Ectodermal cell (in vitro differentiated cells): ENCODE results near the gene MAPK8.

Experiments
- H3K27ac ChIP-seq: 2 replicates; pipeline ENCODE4 v1.7.0; 2013; ENCODE audit warnings: mild to moderate bottlenecking, low read depth, low read length; ENCODE audit not compliant: insufficient read depth, poor library complexity, severe bottlenecking
- H3K27me3 ChIP-seq: 2 replicates; pipeline ENCODE4 v1.7.0; 2013; ENCODE audit warnings: mild to moderate bottlenecking, low read length; ENCODE audit not compliant: insufficient read depth, control insufficient read depth, poor library complexity, severe bottlenecking
- H3K36me3 ChIP-seq: one replicate; pipeline ENCODE4 v1.7.0; 2013; ENCODE audit warnings: low read length; ENCODE audit not compliant: control insufficient read depth, insufficient read depth
- H3K4me1 ChIP-seq: one replicate; pipeline ENCODE4 v1.7.0; 2013; ENCODE audit warnings: low read length; ENCODE audit not compliant: control insufficient read depth, insufficient read depth
- H3K4me3 ChIP-seq: 2 replicates; pipeline ENCODE4 v1.7.0; 2013; ENCODE audit warnings: low read depth, low read length, control low read depth; ENCODE audit not compliant: insufficient read depth
- H3K9me3 ChIP-seq: 2 replicates; pipeline ENCODE4 v1.7.0; 2013; ENCODE audit warnings: mild to moderate bottlenecking, low read length, moderate library complexity; ENCODE audit not compliant: control insufficient read depth
- WGBS, 2 experiments: methylation state at CpG; one replicate each; pipeline ENCODE4 v1.1.7; 2013; ENCODE audit warnings: missing lambda C conversion rate in 2 of 2; 5-methylcytosine and 5-hydroxymethylcytosine counted together

MAPK8 gene

GRCh38 chr10:48478469-48478868 is 172.0 kb downstream of the MAPK8 start:
- Histone ChIP-seq H3K4me3 (no peak overlapping the region), H3K36me3 (no peaks in the 10 kb centered on the region), H3K9me3 (no peaks in the 10 kb centered on the region), H3K27me3 (no peaks in the 10 kb centered on the region), H3K27ac (no peak overlapping the region), H3K4me1 (no peaks in the 10 kb centered on the region)
- WGBS, 2 experiments = 93 to 94% methylated on average over 5 of the region's 5 CpGs

GRCh38 chr10:48478980-48479811 is 172.7 kb downstream of the MAPK8 start:
- H3K36me3 ChIP-seq = no peaks in the 10 kb centered on the region
- H3K27me3 ChIP-seq = no peaks in the 10 kb centered on the region
- H3K4me1 ChIP-seq = no peaks in the 10 kb centered on the region
- no peak overlapping the region for H3K4me3 ChIP-seq
- H3K9me3 ChIP-seq = no peaks in the 10 kb centered on the region
- H3K27ac ChIP-seq = no peak overlapping the region
- WGBS, 2 experiments = 88% methylated on average over 29 to 30 of the region's 30 CpGs

GRCh38 chr10:48480397-48481374 is 174.2 kb downstream of the MAPK8 start:
- Histone ChIP-seq H3K36me3 (no peaks in the 10 kb centered on the region), H3K9me3 (no peaks in the 10 kb centered on the region), H3K4me1 (no peaks in the 10 kb centered on the region), H3K4me3 (no peak overlapping the region), H3K27me3 (no peaks in the 10 kb centered on the region), H3K27ac (no peak overlapping the region)
- 85% methylated on average over 20 of the region's 20 CpGs for WGBS, 2 experiments

- no peak overlapping the region for H3K27ac ChIP-seq
- whole genome bisulfite sequencing, 2 experiments = 90 to 96% methylated on average over 1 to 2 of the region's 2 CpGs
- H3K9me3 ChIP-seq = no peaks in the 10 kb centered on the region
- H3K27me3 ChIP-seq = no peaks in the 10 kb centered on the region
- no peaks in the 10 kb centered on the region for H3K36me3 ChIP-seq
- no peak overlapping the region for H3K4me3 ChIP-seq
- no peaks in the 10 kb centered on the region for H3K4me1 ChIP-seq
Measured at GRCh38 chr10:48481385-48481784, 174.9 kb downstream of the MAPK8 start.

GRCh38 chr10:48482207-48482606 is 175.7 kb downstream of the MAPK8 start:
- Histone ChIP-seq H3K4me1 (no peaks in the 10 kb centered on the region), H3K4me3 (no peak overlapping the region), H3K27me3 (no peaks in the 10 kb centered on the region), H3K27ac (no peak overlapping the region), H3K36me3 (no peaks in the 10 kb centered on the region), H3K9me3 (no peaks in the 10 kb centered on the region)
- 90 to 92% methylated on average over 2 to 3 of the region's 3 CpGs for WGBS, 2 experiments

GRCh38 chr10:48484911-48485310 is 178.4 kb downstream of the MAPK8 start:
- H3K9me3 ChIP-seq = no peaks in the 10 kb centered on the region
- H3K4me3 ChIP-seq = no peak overlapping the region
- no peak overlapping the region for H3K27ac ChIP-seq
- no peaks in the 10 kb centered on the region for H3K27me3 ChIP-seq
- no peaks in the 10 kb centered on the region for H3K4me1 ChIP-seq
- H3K36me3 ChIP-seq = no peaks in the 10 kb centered on the region
- WGBS, 2 experiments = 49 to 57% methylated on average over 3 of the region's 3 CpGs

GRCh38 chr10:48485711-48486110 is 179.2 kb downstream of the MAPK8 start:
- H3K27ac ChIP-seq = no peak overlapping the region
- no peaks in the 10 kb centered on the region for H3K27me3 ChIP-seq
- H3K4me1 ChIP-seq = no peaks in the 10 kb centered on the region
- H3K36me3 ChIP-seq = no peaks in the 10 kb centered on the region
- no peaks in the 10 kb centered on the region for H3K9me3 ChIP-seq
- no peak overlapping the region for H3K4me3 ChIP-seq

GRCh38 chr10:48487244-48487643 is 180.8 kb downstream of the MAPK8 start:
- Histone ChIP-seq H3K4me3 (no peak overlapping the region), H3K4me1 (no peaks in the 10 kb centered on the region), H3K27me3 (no peaks in the 10 kb centered on the region), H3K9me3 (no peaks in the 10 kb centered on the region), H3K36me3 (no peaks in the 10 kb centered on the region), H3K27ac (no peak overlapping the region)
- 93 to 95% methylated on average over 1 of the region's 1 CpG for WGBS, 2 experiments
